ENCODE results near the gene NUBPL. TPM values are rescaled to one million over a fixed set of nuclear protein-coding genes. Genes with fewer than 3 reads are reported as not detected.

NUBPL gene
- total RNA-seq, 4 donors from 2014 or later: 7.5 to 28.9 (median 11.9) TPM

GRCh38 chr14:31819281-31819680, 258.1 kb downstream of the NUBPL start:
- no peak for DNase-seq (ENCODE audit: low spot score in 2 of 2)
- Histone ChIP-seq H3K27me3 (no peaks in the 10 kb centered on the region), H3K4me3 (no peak overlapping the region), H3K9me3 (no peaks in the 10 kb centered on the region), H3K27ac (no peak overlapping the region), H3K36me3 (no peaks in the 10 kb centered on the region), H3K4me1 (no peaks in the 10 kb centered on the region)
- TF ChIP-seq CTCF (IDR thresholded peaks at IDR 0.05): no peak
- no peak for TF ChIP-seq POLR2AphosphoS5 (IDR thresholded peaks at IDR 0.05)
- TF ChIP-seq POLR2A (IDR thresholded peaks at IDR 0.05): no peak
- TF ChIP-seq EP300 (IDR thresholded peaks at IDR 0.05): no peak

GRCh38 chr14:31825459-31825858, 264.3 kb downstream of the NUBPL start:
- DNase-seq (ENCODE audit: low spot score in 2 of 2): no peak
- H3K36me3 ChIP-seq: no peaks in the 10 kb centered on the region
- no peak for TF ChIP-seq CTCF (IDR thresholded peaks at IDR 0.05)
- no peak for TF ChIP-seq EP300 (IDR thresholded peaks at IDR 0.05)
- TF ChIP-seq POLR2AphosphoS5 (IDR thresholded peaks at IDR 0.05): no peak
- H3K9me3 ChIP-seq: no peaks in the 10 kb centered on the region
- no peak overlapping the region for H3K4me3 ChIP-seq
- no peaks in the 10 kb centered on the region for H3K27me3 ChIP-seq
- H3K4me1 ChIP-seq: no peaks in the 10 kb centered on the region
- H3K27ac ChIP-seq: no peak overlapping the region

- no peaks in the 10 kb centered on the region for H3K36me3 ChIP-seq
- H3K9me3 ChIP-seq: no peaks in the 10 kb centered on the region
- no peak overlapping the region for H3K4me3 ChIP-seq
- H3K27me3 ChIP-seq: no peaks in the 10 kb centered on the region
- H3K27ac ChIP-seq: no peak overlapping the region
- no peak for TF ChIP-seq POLR2AphosphoS5 (IDR thresholded peaks at IDR 0.05)
- TF ChIP-seq POLR2A (IDR thresholded peaks at IDR 0.05): no peak
- no peak for TF ChIP-seq EP300 (IDR thresholded peaks at IDR 0.05)
- TF ChIP-seq CTCF (IDR thresholded peaks at IDR 0.05): no peak
- no peaks in the 10 kb centered on the region for H3K4me1 ChIP-seq
- DNase-seq (ENCODE audit: low spot score in 2 of 2): no peak
Observed at GRCh38 chr14:31827325-31827724, 266.1 kb downstream of the NUBPL start.

- H3K9me3 ChIP-seq: no peaks in the 10 kb centered on the region
- no peaks in the 10 kb centered on the region for H3K4me1 ChIP-seq
- no peak for TF ChIP-seq POLR2AphosphoS5 (IDR thresholded peaks at IDR 0.05)
- no peak for TF ChIP-seq EP300 (IDR thresholded peaks at IDR 0.05)
- TF ChIP-seq CTCF (IDR thresholded peaks at IDR 0.05): no peak
- TF ChIP-seq POLR2A (IDR thresholded peaks at IDR 0.05): no peak
- no peak overlapping the region for H3K4me3 ChIP-seq
- no peak for DNase-seq (ENCODE audit: low spot score in 2 of 2)
- H3K36me3 ChIP-seq: no peaks in the 10 kb centered on the region
- H3K27me3 ChIP-seq: no peaks in the 10 kb centered on the region
- WGBS: 67% methylated on average over 3 of the region's 3 CpGs
- H3K27ac ChIP-seq: no peak overlapping the region
Observed at GRCh38 chr14:31828946-31829868, 268.0 kb downstream of the NUBPL start.

DNA sequence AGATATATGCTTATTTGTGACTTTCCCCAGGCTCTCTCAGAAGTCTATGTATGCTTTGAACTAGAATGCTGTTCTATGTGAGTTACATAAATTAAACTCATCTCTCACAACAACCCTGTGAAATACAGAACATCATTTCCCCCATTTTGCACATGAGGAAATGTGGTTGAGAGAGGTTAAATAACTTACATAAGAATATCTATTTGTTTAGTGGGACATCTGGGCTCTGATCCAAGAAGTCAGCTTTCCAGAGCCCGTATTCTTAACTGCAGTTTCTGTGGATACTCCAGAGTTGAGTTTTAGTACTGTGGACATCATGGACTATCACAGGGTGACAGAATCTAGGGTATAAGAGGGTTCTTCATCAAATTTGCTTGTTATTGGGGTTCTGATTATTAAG, 273.4 kb downstream of the NUBPL start:
- TF ChIP-seq EP300 (IDR thresholded peaks at IDR 0.05) (no peak), CTCF (IDR thresholded peaks at IDR 0.05) (no peak), POLR2A (IDR thresholded peaks at IDR 0.05) (no peak), POLR2AphosphoS5 (IDR thresholded peaks at IDR 0.05) (no peak)
- no peak for DNase-seq (ENCODE audit: low spot score in 2 of 2)
- H3K27me3 ChIP-seq: no peaks in the 10 kb centered on the region
- no peaks in the 10 kb centered on the region for H3K36me3 ChIP-seq
- H3K27ac ChIP-seq: no peak overlapping the region
- WGBS: 75% methylated on average over 1 of the region's 1 CpG
- H3K4me1 ChIP-seq: no peaks in the 10 kb centered on the region
- no peaks in the 10 kb centered on the region for H3K9me3 ChIP-seq
- no peak overlapping the region for H3K4me3 ChIP-seq

All from suprapubic skin (tissue), 4 donors.